Measurements from ENCODE around the gene PEX26. TPM values are rescaled to one million over a fixed set of nuclear protein-coding genes. Genes with fewer than 3 reads are reported as not detected.

The PEX26 gene
- total and polyA plus RNA-seq, 12 donors = 8.4 to 57.8 (median 34.0) TPM

DNA sequence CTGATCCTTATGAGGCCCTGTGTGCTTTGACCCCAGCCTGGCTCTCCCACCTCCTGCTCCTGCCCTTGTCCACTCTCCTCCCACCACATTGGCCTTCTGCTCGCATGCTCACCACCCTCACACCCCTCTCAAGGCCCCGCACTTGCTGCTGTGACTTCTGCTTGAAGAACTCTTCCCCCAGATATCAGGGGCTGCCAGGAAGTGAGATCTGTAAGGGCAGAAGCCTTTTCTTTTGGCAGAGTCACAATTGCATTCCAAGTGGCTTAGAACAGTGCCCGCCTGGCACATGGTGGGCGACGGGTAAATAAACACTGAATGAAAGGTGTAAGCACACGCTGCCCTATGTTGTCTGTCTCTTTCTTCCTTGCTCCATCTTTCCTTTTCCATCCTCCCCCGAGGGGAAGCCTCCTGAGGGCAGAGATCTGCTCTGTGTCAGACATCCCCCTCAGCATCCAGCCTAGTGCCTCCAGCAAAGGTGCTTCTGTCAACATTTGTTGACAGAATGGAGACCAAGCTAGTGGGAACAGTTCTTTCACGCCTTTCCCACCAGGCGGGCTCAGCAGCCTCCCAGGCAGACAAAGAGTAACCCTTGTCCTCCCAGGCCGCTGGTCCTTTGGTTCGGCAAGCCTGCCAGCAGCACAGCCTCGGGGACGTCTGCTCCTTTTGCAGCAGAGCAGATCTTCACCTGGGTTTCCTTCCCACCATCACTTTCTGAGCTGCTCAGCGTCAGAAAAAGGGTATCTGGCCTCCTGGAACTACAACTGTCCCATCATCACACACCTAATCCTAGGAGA is 10.0 kb upstream of the PEX26 start:
- WGBS, 4 donors = 78 to 90% (median 79%) methylated on average over 14 of the region's 14 CpGs
- no peak for TF ChIP-seq POLR2A (IDR thresholded peaks at IDR 0.05)
- TF ChIP-seq, protein P1, sequence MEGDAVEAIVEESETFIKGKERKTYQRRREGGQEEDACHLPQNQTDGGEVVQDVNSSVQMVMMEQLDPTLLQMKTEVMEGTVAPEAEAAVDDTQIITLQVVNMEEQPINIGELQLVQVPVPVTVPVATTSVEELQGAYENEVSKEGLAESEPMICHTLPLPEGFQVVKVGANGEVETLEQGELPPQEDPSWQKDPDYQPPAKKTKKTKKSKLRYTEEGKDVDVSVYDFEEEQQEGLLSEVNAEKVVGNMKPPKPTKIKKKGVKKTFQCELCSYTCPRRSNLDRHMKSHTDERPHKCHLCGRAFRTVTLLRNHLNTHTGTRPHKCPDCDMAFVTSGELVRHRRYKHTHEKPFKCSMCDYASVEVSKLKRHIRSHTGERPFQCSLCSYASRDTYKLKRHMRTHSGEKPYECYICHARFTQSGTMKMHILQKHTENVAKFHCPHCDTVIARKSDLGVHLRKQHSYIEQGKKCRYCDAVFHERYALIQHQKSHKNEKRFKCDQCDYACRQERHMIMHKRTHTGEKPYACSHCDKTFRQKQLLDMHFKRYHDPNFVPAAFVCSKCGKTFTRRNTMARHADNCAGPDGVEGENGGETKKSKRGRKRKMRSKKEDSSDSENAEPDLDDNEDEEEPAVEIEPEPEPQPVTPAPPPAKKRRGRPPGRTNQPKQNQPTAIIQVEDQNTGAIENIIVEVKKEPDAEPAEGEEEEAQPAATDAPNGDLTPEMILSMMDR (IDR thresholded peaks at IDR 0.05) = no peak
- H3K4me1 ChIP-seq (replicated peaks in 1 of 2) = no peaks in the 10 kb centered on the region
- peak in 1 of 7 donors; percentile 5 for DNase-seq
- H3K9me3 ChIP-seq (replicated peaks in 1 of 3) = no peaks in the 10 kb centered on the region
- H3K27ac ChIP-seq = no peak overlapping the region
- H3K27me3 ChIP-seq = no peaks in the 10 kb centered on the region
- H3K4me3 ChIP-seq = no peak overlapping the region
- intact Hi-C loops (cut with DNase I) = no loop called here
- no peaks in the 10 kb centered on the region for H3K36me3 ChIP-seq (replicated peaks in 1 of 2)

DNA sequence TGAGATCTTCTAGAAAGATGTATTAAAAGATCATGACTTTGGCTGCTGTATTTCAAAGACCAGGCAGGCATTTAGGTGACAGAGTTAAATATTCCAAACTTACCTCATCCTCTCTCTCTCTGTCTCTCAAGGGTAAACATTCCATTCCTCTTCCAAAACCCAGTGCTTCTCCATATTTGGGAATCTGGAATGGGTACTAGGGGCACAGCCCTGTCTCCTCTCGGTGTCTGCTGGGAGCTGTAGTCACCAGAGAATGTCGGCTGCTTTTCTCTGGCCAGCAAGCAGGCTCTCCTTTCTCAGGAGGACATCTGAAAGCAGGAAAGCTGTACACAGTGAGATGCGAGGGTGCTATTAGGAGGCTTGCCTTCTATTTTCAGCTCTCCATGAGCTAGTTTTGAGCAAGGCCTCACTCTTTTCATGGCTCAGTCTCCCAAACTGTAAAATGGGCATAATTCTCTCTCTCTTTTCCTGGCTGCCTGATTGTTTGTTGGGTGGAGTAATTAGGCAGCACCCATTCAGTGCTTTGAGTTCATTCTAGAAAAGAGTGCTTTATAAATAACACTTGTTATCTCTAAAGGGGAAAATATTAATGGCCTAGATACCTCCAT is 9.3 kb upstream of the PEX26 start:
- Histone ChIP-seq H3K9me3 (replicated peaks in 1 of 3) (no peaks in the 10 kb centered on the region), H3K27ac (no peak overlapping the region), H3K36me3 (replicated peaks in 1 of 2) (no peaks in the 10 kb centered on the region), H3K27me3 (no peaks in the 10 kb centered on the region), H3K4me3 (no peak overlapping the region), H3K4me1 (replicated peaks in 1 of 2) (no peaks in the 10 kb centered on the region)
- DNase-seq = peak in 1 of 7 donors; percentile 13
- intact Hi-C loops (cut with DNase I) = no loop called here
- TF ChIP-seq POLR2A (IDR thresholded peaks at IDR 0.05) = no peak
- TF ChIP-seq, protein P1 (IDR thresholded peaks at IDR 0.05) = no peak
- WGBS, 4 donors = 79 to 91% (median 82%) methylated on average over 3 of the region's 3 CpGs

DNA sequence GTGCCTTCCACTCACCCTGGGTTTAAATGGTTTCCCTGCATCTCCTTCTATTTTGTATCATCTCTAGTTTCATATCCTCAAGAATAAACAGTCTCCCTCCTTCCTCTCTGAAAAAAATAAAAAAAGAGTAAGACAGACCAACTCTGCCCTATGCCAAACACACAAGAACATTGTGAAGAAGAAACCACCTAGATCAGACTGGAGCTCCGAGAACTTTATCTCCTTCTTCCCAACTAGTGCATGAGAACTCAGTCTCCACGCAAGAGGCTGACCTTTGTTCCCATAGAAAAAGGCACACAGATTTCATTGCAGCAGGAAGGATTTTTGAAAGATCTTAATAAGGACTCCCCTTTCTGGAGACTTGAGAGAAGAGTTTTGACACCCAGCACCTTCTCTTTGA is 8.7 kb upstream of the PEX26 start:
- no peak for TF ChIP-seq POLR2A (IDR thresholded peaks at IDR 0.05)
- TF ChIP-seq, protein P1 (IDR thresholded peaks at IDR 0.05) = no peak

DNA sequence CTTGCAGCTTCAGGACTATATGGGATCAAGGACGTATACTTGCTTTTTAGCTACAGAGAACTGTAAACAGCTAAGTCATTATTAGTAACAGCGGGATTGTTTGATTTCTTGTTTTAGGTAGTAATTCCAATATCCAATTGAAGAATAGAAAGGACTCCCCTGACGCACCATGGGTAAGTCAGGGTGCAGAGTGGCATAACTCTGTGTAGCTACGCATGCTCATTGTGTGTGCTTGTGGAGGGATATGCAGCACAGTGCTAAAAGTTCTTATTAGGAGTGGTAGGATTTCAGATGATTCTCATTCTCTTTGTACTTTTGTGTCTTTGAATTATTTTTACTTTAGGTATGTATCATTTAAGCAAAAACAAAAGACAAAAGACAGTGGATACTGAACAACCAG is 7.7 kb upstream of the PEX26 start:
- H3K4me3 ChIP-seq = no peak overlapping the region
- H3K9me3 ChIP-seq (replicated peaks in 1 of 3) = no peaks in the 10 kb centered on the region
- DNase-seq = no peak
- H3K27me3 ChIP-seq = no peaks in the 10 kb centered on the region
- no peak overlapping the region for H3K27ac ChIP-seq
- TF ChIP-seq, protein P1 (IDR thresholded peaks at IDR 0.05) = no peak
- no peak for TF ChIP-seq POLR2A (IDR thresholded peaks at IDR 0.05)
- no peaks in the 10 kb centered on the region for H3K36me3 ChIP-seq (replicated peaks in 1 of 2)
- intact Hi-C loops (cut with DNase I) = loop anchor here in 1 of 2 donors (5.0 to 10.0 kb wide), 2 partner anchors 68 to 165 kb away; no protein-coding TSS in a partner anchor
- H3K4me1 ChIP-seq (replicated peaks in 1 of 2) = no peaks in the 10 kb centered on the region
- 85 to 93% (median 89%) methylated on average over 4 of the region's 4 CpGs for WGBS, 4 donors

More for the DNA sequence above, 8.7 kb upstream of the PEX26 start:
- H3K27ac ChIP-seq = no peak overlapping the region
- no peaks in the 10 kb centered on the region for H3K4me1 ChIP-seq (replicated peaks in 1 of 2)
- intact Hi-C loops (cut with DNase I) = no loop called here
- no peak for DNase-seq
- H3K27me3 ChIP-seq = no peaks in the 10 kb centered on the region
- H3K36me3 ChIP-seq (replicated peaks in 1 of 2) = no peaks in the 10 kb centered on the region
- WGBS, 4 donors = 71 to 81% (median 79%) methylated on average over 2 of the region's 2 CpGs
- H3K9me3 ChIP-seq (replicated peaks in 1 of 3) = no peaks in the 10 kb centered on the region
- no peak overlapping the region for H3K4me3 ChIP-seq
